Neural cell (in vitro differentiated cells): ENCODE results near the gene ADAMTS6. TPM values are rescaled to one million over a fixed set of nuclear protein-coding genes. Genes with fewer than 3 reads are reported as not detected.

ENCODE experiments used
- H2AFZ ChIP-seq: fragments of 200-600, 300-800 bp; sonication (generic), shearing (Covaris generic); 2 replicates; pipeline ENCODE4 v1.6.0; 2014; ENCODE audit warnings: low read depth, mild to moderate bottlenecking, antibody characterized with exemption, low read length, moderate library complexity
- H3F3A ChIP-seq: fragments of 200-600 bp; shearing (Covaris generic); 2 replicates; pipeline ENCODE4 v1.6.1; 2016; ENCODE audit warnings: mild to moderate bottlenecking, moderate library complexity, mixed read lengths, antibody characterized with exemption, low read length; ENCODE audit not compliant: insufficient read depth, poor library complexity, severe bottlenecking
- H3K27ac ChIP-seq: fragments of 200-600, 300-800 bp; sonication (generic), shearing (Covaris generic); 2 replicates; pipeline ENCODE4 v1.5.1; 2014; ENCODE audit warnings: mild to moderate bottlenecking, low read length, moderate library complexity
- H3K27me3 ChIP-seq: fragments of 300-800, 200-600 bp; sonication (generic), shearing (Covaris generic); 2 replicates; pipeline ENCODE4 v1.6.0; 2014; ENCODE audit warnings: mild to moderate bottlenecking, low read depth, low read length, moderate library complexity; ENCODE audit not compliant: insufficient read depth
- H3K36me3 ChIP-seq: fragments of 300-800, 200-600 bp; sonication (generic), shearing (Covaris generic); 2 replicates; pipeline ENCODE4 v1.5.1; 2014; ENCODE audit warnings: mild to moderate bottlenecking, antibody characterized with exemption, low read length, moderate library complexity; ENCODE audit not compliant: insufficient read depth
- H3K4me2 ChIP-seq: fragments of 300-800, 200-600 bp; sonication (generic), shearing (Covaris generic); 2 replicates; pipeline ENCODE4 v1.6.0; 2014; ENCODE audit warnings: mild to moderate bottlenecking, low read length
- H3K4me3 ChIP-seq: fragments of 300-800, 200-600 bp; sonication (generic), shearing (Covaris generic); 2 replicates; pipeline ENCODE4 v1.5.1; 2014; ENCODE audit warnings: mild to moderate bottlenecking, low read length, moderate library complexity
- H3K79me2 ChIP-seq: fragments of 200-600 bp; shearing (Covaris generic); replicated peaks from 2 replicates; pipeline ENCODE4 v1.6.0; 2014; ENCODE audit warnings: mild to moderate bottlenecking, low read length, moderate library complexity; ENCODE audit not compliant: insufficient read depth
- H3K9ac ChIP-seq: fragments of 300-800, 200-600 bp; sonication (generic), shearing (Covaris generic); 2 replicates; pipeline ENCODE4 v1.6.1; 2016; ENCODE audit warnings: mild to moderate bottlenecking, low read length, mixed read lengths
- H3K9me2 ChIP-seq: fragments of 200-600 bp; shearing (Covaris generic); 2 replicates; pipeline ENCODE4 v1.6.1; 2016; ENCODE audit warnings: mild to moderate bottlenecking, low read length, mixed read lengths; ENCODE audit not compliant: insufficient read depth
- H3K9me3 ChIP-seq: fragments of 200-600, 300-800 bp; sonication (generic), shearing (Covaris generic); 2 replicates; pipeline ENCODE4 v1.6.1; 2016; ENCODE audit warnings: mild to moderate bottlenecking, mixed run types, low read length, moderate library complexity, mixed read lengths
- H4K20me1 ChIP-seq: fragments of 200-600 bp; shearing (Covaris generic); 2 replicates; pipeline ENCODE4 v1.6.1; 2016; ENCODE audit warnings: mild to moderate bottlenecking, mixed run types; ENCODE audit not compliant: insufficient read depth
- CTCF ChIP-seq: fragments of 450-650 bp; IDR thresholded peaks from 2 replicates; pipeline ENCODE4 v1.5.1; 2014; ENCODE audit warnings: antibody characterized with exemption, mild to moderate bottlenecking, moderate library complexity; ENCODE audit not compliant: poor library complexity, severe bottlenecking
- EP300 ChIP-seq: fragments of 450-650 bp; conservative IDR thresholded peaks from 2 replicates; pipeline ENCODE4 v1.6.1; 2014; ENCODE audit warnings: antibody characterized with exemption, mild to moderate bottlenecking, moderate library complexity; ENCODE audit not compliant: poor library complexity, severe bottlenecking
- EZH2 ChIP-seq: fragments of 200-600, 300-800 bp; shearing (Covaris generic), sonication (generic); IDR thresholded peaks from 2 replicates; pipeline ENCODE4 v1.6.1; 2014; ENCODE audit warnings: antibody characterized with exemption, low read length, borderline replicate concordance, mild to moderate bottlenecking; ENCODE audit not compliant: insufficient read depth, poor library complexity, severe bottlenecking
- MXI1 ChIP-seq: fragments of 450-650 bp; conservative IDR thresholded peaks from 2 replicates; pipeline ENCODE4 v1.6.1; 2014; ENCODE audit warnings: antibody characterized with exemption, mild to moderate bottlenecking; ENCODE audit not compliant: poor library complexity, severe bottlenecking
- POLR2AphosphoS5 ChIP-seq: IDR thresholded peaks from 2 replicates; pipeline ENCODE4 v1.6.1; 2012
- RAD21 ChIP-seq: fragments of 450-650 bp; conservative IDR thresholded peaks from 2 replicates; pipeline ENCODE4 v1.6.1; 2014; ENCODE audit warnings: antibody characterized with exemption, mild to moderate bottlenecking, moderate library complexity
- REST ChIP-seq: IDR thresholded peaks from 2 replicates; pipeline ENCODE4 v1.6.1; 2012; ENCODE audit warnings: borderline replicate concordance
- SMC3 ChIP-seq: fragments of 450-650 bp; conservative IDR thresholded peaks from 2 replicates; pipeline ENCODE4 v1.6.1; 2014; ENCODE audit warnings: antibody characterized with exemption, mild to moderate bottlenecking, moderate library complexity; ENCODE audit not compliant: poor library complexity
- TAF1 ChIP-seq: IDR thresholded peaks from 2 replicates; pipeline ENCODE4 v1.6.1; 2012; ENCODE audit warnings: low read depth
- polyA plus RNA-seq: library from polyadenylated mRNA; depleted of rRNA; stranded (reverse); fragments of >200 nt; gene quantifications from 2 replicates; pipeline ENCODE4 v1.2.3, GENCODE V29; 2014

Gene ADAMTS6
- polyA plus RNA-seq, 1 donor from 2014 or later, result 0.58 TPM

GRCh38 chr5:65229841-65230240 is 251.9 kb downstream of the ADAMTS6 start:
- Histone ChIP-seq H2AFZ (no peak overlapping the region), H3K4me2 (no peak overlapping the region), H3K9me2 (no peaks in the 10 kb centered on the region), H4K20me1 (no peaks in the 10 kb centered on the region), H3K27me3 (no peaks in the 10 kb centered on the region), H3K9ac (no peak overlapping the region), H3K4me3 (no peak overlapping the region), H3K79me2 (no peaks in the 10 kb centered on the region), H3K27ac (no peak overlapping the region), H3F3A (no peaks in the 10 kb centered on the region), H3K9me3 (no peaks in the 10 kb centered on the region), H3K36me3 (no peaks in the 10 kb centered on the region)
- no peak for TF ChIP-seq MXI1
- no peak for TF ChIP-seq POLR2AphosphoS5
- no peak for TF ChIP-seq TAF1
- no peak for TF ChIP-seq CTCF
- TF ChIP-seq EP300, result no peak
- no peak for TF ChIP-seq EZH2
- TF ChIP-seq REST, result no peak
- no peak for TF ChIP-seq RAD21
- TF ChIP-seq SMC3, result no peak

GRCh38 chr5:65213921-65214525 is 267.7 kb downstream of the ADAMTS6 start:
- Histone ChIP-seq H3F3A (no peaks in the 10 kb centered on the region), H3K9ac (no peak overlapping the region), H3K4me2 (no peak overlapping the region), H4K20me1 (no peaks in the 10 kb centered on the region), H3K27me3 (no peaks in the 10 kb centered on the region), H3K79me2 (no peaks in the 10 kb centered on the region), H3K9me2 (no peaks in the 10 kb centered on the region), H3K4me3 (no peak overlapping the region), H3K36me3 (no peaks in the 10 kb centered on the region), H3K9me3 (no peaks in the 10 kb centered on the region), H2AFZ (no peak overlapping the region), H3K27ac (no peak overlapping the region)
- TF ChIP-seq REST, result no peak
- no peak for TF ChIP-seq POLR2AphosphoS5
- no peak for TF ChIP-seq EP300
- TF ChIP-seq TAF1, result no peak
- no peak for TF ChIP-seq RAD21
- no peak for TF ChIP-seq SMC3
- no peak for TF ChIP-seq MXI1
- TF ChIP-seq CTCF, result no peak
